PC-9 (cell line): ENCODE measurements around the gene TNFRSF25.

Experiments
- CTCF ChIP-seq: fragments of 200-600 bp; sonication (generic); conservative IDR thresholded peaks from 2 replicates; pipeline ENCODE4 v1.6.1; 2017; ENCODE audit warnings: mixed run types, antibody characterized with exemption, mild to moderate bottlenecking, moderate library complexity
- EZH2 ChIP-seq: fragments of 200-600 bp; sonication (generic); IDR thresholded peaks from 2 replicates; pipeline ENCODE4 v1.8.0; 2017; ENCODE audit warnings: antibody characterized with exemption, low read depth

- TF ChIP-seq CTCF: no peak
- TF ChIP-seq EZH2: no peak
Observed at GRCh38 chr1:6418668-6419396, 47.1 kb downstream of the TNFRSF25 start.
